Activated CD8-positive, alpha-beta T cell treated with anti-CD3 and anti-CD28 coated beads, Interleukin-2, amount 10 ng/mL, durations not matched to agents 7 days and 5 days (primary cell): ENCODE measurements around the gene SHISA4. TPM values are rescaled to one million over a fixed set of nuclear protein-coding genes. Genes with fewer than 3 reads are reported as not detected.

ENCODE experiments used
- ATAC-seq: fragments of 150-1000 bp; cut with Tn5 transposase; one replicate; pipeline ENCODE4 v1.10.0; 2021; ENCODE audit warnings: moderate library complexity
- CTCF ChIA-PET: fragments of 350-600 bp; sonication (Branson Sonifier 250); formaldehyde crosslinking; loops from one replicate; lab custom pipeline; 2021; ENCODE audit warnings: antibody characterized with exemption; lab: Charles Lee
- POLR2A ChIA-PET: fragments of 350-600 bp; sonication (Branson Sonifier 250); formaldehyde crosslinking; loops from one replicate; lab custom pipeline; 2021; ENCODE audit warnings: antibody characterized with exemption; lab: Charles Lee
- DNase-seq: peaks from one replicate; pipeline ENCODE4 v3.0.0-alpha.2; 2020
- H3K27ac Mint-ChIP-seq: one replicate; pipeline ENCODE4 v1.8.0; 2021; ENCODE audit warnings: mild to moderate bottlenecking, mixed read lengths
- H3K27me3 Mint-ChIP-seq: one replicate; pipeline ENCODE4 v1.8.0; 2021; ENCODE audit warnings: low read depth, mixed read lengths
- H3K36me3 Mint-ChIP-seq: one replicate; pipeline ENCODE4 v1.8.0; 2021; ENCODE audit warnings: low read depth, mixed read lengths
- H3K4me1 Mint-ChIP-seq: one replicate; pipeline ENCODE4 v1.8.0; 2021; ENCODE audit warnings: low read depth, mixed read lengths
- H3K4me3 Mint-ChIP-seq: one replicate; pipeline ENCODE4 v1.8.0; 2021; ENCODE audit warnings: mild to moderate bottlenecking, mixed read lengths
- H3K9me3 Mint-ChIP-seq: one replicate; pipeline ENCODE4 v1.8.0; 2022; ENCODE audit warnings: mixed read lengths; ENCODE audit not compliant: insufficient read depth
- total RNA-seq, 2 experiments: library from RNA; stranded (reverse); gene quantifications; one replicate each; pipeline ENCODE4 v1.2.3, GENCODE V29; 2021

Gene SHISA4
- total RNA-seq, 2 experiments from 2014 or later: 0.55 TPM; not detected in 1

DNA sequence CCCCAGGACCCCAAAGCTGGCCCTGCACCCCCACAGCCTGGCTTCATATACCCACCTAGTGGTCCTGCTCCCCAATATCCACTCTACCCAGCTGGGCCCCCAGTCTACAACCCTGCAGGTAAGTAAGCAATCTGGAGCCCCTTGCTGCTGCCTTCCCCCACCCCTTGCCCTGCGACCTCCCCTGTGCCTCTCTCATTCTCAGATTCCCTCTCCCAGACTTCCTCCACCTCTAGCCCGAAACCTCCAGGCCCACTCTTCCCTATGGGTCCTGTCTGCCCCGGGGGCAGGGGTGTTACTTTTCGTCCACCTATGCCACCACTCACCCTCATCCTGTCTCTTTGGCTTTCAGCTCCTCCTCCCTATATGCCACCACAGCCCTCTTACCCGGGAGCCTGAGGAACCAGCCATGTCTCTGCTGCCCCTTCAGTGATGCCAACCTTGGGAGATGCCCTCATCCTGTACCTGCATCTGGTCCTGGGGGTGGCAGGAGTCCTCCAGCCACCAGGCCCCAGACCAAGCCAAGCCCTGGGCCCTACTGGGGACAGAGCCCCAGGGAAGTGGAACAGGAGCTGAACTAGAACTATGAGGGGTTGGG, 2.9 kb downstream of the SHISA4 start:
- ATAC-seq (no peak), DNase-seq (no peak)
- Mint-ChIP-seq H3K4me3 (no peak overlapping the region), H3K36me3 (no peaks in the 10 kb centered on the region), H3K27ac (no peak overlapping the region), H3K4me1 (peaks cover 21% of the 10 kb centered on the region), H3K9me3 (no peaks in the 10 kb centered on the region), H3K27me3 (peaks cover 42% of the 10 kb centered on the region)
- ChIA-PET POLR2A (no interaction called here), CTCF (interaction anchor here (0.6 to 2.1 kb wide), 3 partner anchors 81 to 330 kb away, joined by 3 to 6 read pairs (median 3); no protein-coding TSS in a partner anchor)

DNA sequence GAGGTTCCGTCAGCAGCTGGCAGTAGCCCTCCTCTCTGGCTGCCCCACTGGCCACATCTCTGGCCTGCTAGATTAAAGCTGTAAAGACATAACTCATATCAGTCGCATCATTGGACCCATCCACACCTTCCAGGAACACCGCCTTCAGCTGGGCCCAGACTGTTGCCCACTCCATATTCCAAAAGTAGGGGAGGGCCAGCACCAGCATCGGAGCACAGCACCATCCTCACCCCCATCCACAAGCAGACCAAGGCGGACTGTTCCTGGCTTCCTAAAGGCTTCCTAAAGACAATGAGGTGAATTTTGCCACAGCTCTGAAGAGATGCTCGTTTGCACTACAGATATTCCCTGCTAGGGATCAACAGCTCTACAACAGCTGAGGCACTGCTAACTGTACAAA, 3.5 kb downstream of the SHISA4 start:
- DNase-seq (no peak), ATAC-seq (no peak)
- no peak overlapping the region for H3K27ac Mint-ChIP-seq
- CTCF ChIA-PET: interaction anchor here (1.2 to 2.5 kb wide), 3 partner anchors 14 to 107 kb away, joined by 3 to 10 read pairs (median 6); no protein-coding TSS in a partner anchor
- no peaks in the 10 kb centered on the region for H3K9me3 Mint-ChIP-seq
- H3K36me3 Mint-ChIP-seq: no peaks in the 10 kb centered on the region
- POLR2A ChIA-PET: no interaction called here
- peaks cover 27% of the 10 kb centered on the region for H3K4me1 Mint-ChIP-seq
- H3K27me3 Mint-ChIP-seq: peaks cover 36% of the 10 kb centered on the region
- no peak overlapping the region for H3K4me3 Mint-ChIP-seq

DNA sequence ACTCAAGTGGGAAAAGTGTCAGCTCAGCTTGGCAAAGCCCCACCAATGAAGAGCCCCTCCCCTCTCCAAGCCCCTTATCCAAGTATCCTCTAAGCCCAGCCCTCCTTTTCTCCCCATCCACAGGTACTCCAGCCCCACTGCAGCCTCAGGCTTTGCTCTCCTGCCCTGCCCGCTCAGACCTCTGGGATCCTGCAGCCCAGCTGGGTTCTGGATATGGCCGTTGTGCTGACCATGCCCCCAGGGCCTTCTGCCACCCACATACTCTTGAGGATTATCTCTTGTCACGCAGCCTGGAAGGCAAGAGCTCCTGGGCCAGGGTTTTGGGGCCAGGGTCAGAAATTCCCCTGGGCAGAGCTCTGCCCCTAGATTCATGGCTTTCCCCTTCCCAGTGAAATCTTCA, 4.7 kb downstream of the SHISA4 start:
- Mint-ChIP-seq H3K4me3 (no peak overlapping the region), H3K27me3 (peaks cover 24% of the 10 kb centered on the region), H3K27ac (no peak overlapping the region), H3K9me3 (no peaks in the 10 kb centered on the region), H3K4me1 (peaks cover 30% of the 10 kb centered on the region), H3K36me3 (no peaks in the 10 kb centered on the region)
- no peak for ATAC-seq
- DNase-seq: no peak
- POLR2A ChIA-PET: no interaction called here
- CTCF ChIA-PET: interaction anchor here (0.6 to 7.0 kb wide), 6 partner anchors 10 to 577 kb away, joined by 3 to 145 read pairs (median 6); no protein-coding TSS in a partner anchor

DNA sequence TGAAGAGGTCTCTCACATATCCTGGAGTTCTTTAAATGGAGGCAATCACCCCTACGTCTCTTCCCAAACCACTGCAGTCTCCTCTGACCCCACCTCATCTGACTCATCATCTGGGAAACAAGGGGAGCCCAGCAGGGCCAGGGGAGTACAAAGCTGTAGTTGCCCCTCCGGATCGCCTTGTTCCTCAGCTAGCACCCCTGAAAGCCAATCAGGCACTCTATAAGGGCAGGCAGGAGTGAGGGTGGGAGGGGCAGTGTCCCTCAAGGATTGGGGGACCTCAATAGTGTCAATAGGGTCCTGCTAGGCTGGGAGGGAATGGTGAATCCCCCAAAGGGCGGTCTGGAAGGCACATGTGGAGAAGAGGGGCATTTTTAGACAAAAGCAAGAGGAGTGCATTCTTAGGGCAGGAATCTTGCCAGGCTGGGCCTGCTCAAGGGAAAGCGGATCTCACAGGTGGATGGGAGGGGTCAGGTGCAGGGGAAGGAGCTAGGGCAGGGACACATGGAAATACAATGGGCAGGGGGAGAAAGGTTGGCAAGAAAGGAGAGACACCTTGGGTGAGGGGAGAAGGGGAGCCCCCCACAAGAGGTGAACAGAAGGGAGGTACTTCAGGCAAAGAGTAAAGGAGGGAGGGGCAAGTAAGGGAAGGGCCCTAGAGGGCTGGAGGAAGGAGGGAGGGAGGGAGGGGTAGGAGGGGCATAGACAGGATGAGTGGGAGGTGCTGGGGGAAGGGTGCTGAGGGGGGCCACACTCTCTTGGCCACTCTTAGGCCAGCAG, 5.8 kb downstream of the SHISA4 start:
- Mint-ChIP-seq H3K36me3 (no peaks in the 10 kb centered on the region), H3K4me3 (no peak overlapping the region), H3K27me3 (peaks cover 21% of the 10 kb centered on the region), H3K27ac (no peak overlapping the region), H3K4me1 (peaks cover 30% of the 10 kb centered on the region), H3K9me3 (no peaks in the 10 kb centered on the region)
- DNase-seq: no peak
- ChIA-PET CTCF (interaction anchor here (1.1 to 7.0 kb wide), 21 partner anchors 8 to 241 kb away, joined by 3 to 145 read pairs (median 14); partner anchors contain the start of gene TIMM17A), POLR2A (no interaction called here)
- ATAC-seq: no peak

DNA sequence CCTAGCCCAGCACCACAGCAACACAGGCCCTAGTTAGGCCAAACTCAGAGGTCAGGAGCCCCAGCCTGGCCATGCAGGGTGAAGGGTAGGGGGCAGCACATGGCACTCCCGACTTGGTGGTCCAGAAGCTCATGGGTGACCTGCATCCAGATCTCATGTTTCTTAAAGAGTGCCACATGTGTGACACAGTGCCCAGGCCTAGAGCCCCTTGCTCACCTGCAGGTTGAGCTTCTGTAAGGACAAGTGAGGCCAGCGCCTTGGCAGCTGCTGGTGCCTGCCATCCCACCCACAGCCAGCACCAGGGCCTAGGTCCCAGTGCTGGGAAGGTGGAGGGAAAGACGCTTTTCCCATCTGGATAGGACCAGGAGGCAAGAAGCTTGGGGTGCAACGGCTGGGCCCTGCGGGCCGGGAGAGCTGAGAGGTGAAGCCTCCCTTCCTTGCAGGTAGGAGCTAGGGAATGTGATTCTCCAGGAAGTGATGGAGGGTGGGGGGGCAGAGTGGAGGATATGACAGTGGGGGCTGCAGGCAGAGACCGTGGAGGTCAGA, 6.5 kb downstream of the SHISA4 start:
- Mint-ChIP-seq H3K9me3 (no peaks in the 10 kb centered on the region), H3K4me3 (no peak overlapping the region), H3K27ac (no peak overlapping the region), H3K27me3 (peaks cover 19% of the 10 kb centered on the region), H3K36me3 (no peaks in the 10 kb centered on the region), H3K4me1 (peaks cover 30% of the 10 kb centered on the region)
- ChIA-PET POLR2A (interaction anchor here (0.6 to 1.0 kb wide), 2 partner anchors 13 to 18 kb away, joined by 4 to 5 read pairs; no protein-coding TSS in a partner anchor), CTCF (interaction anchor here (1.1 to 7.0 kb wide), 40 partner anchors 8 to 260 kb away, joined by 3 to 145 read pairs (median 12); partner anchors contain the start of genes IPO9, LMOD1, RNPEP and TIMM17A)
- no peak for ATAC-seq
- no peak for DNase-seq

DNA sequence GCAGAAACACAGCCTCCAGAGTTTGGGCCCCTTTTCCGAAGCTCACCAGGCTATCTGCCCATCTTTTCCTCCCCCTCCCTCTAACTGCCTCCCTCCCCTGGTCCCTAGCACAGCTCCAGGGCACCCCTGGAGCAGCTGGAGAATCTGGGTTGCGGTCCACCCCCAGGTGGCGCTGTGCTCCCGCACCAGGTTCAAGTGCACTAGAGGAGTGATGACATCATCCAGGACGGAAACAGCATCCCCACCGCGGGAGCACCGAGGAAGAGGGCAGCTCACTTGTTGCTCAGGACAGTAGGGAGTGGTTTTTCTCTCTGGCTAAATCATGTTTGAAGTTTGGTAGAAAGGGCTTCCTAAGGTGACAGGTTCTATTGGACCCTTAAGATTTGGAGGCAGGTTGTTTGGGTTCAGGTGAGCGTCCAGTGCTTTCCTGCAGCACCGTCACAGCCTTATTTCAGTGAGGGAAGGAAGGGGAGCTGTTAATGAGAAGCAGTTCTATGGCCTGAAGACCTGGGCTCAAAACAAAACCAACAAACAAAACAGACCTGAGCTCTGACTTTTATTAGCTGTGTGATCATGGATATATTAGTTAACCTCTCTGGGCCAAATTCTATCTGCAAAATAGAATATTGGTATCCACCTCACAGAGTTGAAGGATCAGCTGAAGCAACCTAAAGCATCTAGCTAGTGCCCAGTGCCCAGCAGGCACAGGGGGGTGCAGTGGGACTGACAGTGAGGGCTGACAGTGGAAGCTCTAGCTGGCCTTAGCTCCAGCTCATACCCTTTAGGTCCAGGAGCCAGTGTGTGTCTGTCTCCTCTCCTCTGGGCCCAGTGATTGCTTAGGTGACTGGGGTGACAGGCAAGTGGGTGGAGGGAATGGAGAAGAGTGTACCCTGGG, 7.5 kb downstream of the SHISA4 start:
- H3K9me3 Mint-ChIP-seq: no peaks in the 10 kb centered on the region
- H3K4me3 Mint-ChIP-seq: peak overlapping the region; percentile 48
- DNase-seq (peak; percentile 92), ATAC-seq (peak; percentile 94)
- no peaks in the 10 kb centered on the region for H3K36me3 Mint-ChIP-seq
- peaks cover 30% of the 10 kb centered on the region for H3K4me1 Mint-ChIP-seq
- ChIA-PET POLR2A (interaction anchor here (0.7 to 1.0 kb wide), 3 partner anchors 14 to 78 kb away, joined by 4 to 5 read pairs (median 4); no protein-coding TSS in a partner anchor), CTCF (interaction anchor here (0.6 to 7.0 kb wide), 55 partner anchors 7 to 259 kb away, joined by 3 to 145 read pairs (median 6); partner anchors contain the start of genes IPO9, LMOD1, RNPEP and TIMM17A)
- peak overlapping the region; percentile 82 for H3K27ac Mint-ChIP-seq
- H3K27me3 Mint-ChIP-seq: peaks cover 13% of the 10 kb centered on the region

DNA sequence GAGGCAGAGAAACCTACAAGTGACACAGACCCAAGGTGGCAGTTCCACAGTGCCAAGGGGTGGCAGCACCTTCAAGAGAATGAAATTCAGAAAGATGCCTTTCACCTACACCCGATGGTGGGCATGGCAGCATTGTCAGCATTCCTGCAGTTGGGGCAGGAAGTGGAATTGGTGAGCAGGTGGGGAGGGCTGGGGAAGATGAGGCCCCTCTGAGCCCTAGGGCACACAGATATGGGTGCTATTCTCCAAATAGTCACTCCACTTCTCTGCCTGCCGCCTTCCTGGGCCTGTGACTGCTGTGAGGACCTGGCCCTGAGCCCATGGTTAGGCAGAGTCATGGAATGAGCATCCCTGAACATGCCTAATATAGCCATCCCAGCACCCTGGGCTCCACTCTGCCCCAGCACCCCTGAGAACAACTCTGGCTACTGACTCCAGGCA, 8.3 kb downstream of the SHISA4 start:
- POLR2A ChIA-PET: interaction anchor here (0.8 kb wide), 1 partner anchor 14 kb away, joined by 3 read pairs; no protein-coding TSS in a partner anchor

DNA sequence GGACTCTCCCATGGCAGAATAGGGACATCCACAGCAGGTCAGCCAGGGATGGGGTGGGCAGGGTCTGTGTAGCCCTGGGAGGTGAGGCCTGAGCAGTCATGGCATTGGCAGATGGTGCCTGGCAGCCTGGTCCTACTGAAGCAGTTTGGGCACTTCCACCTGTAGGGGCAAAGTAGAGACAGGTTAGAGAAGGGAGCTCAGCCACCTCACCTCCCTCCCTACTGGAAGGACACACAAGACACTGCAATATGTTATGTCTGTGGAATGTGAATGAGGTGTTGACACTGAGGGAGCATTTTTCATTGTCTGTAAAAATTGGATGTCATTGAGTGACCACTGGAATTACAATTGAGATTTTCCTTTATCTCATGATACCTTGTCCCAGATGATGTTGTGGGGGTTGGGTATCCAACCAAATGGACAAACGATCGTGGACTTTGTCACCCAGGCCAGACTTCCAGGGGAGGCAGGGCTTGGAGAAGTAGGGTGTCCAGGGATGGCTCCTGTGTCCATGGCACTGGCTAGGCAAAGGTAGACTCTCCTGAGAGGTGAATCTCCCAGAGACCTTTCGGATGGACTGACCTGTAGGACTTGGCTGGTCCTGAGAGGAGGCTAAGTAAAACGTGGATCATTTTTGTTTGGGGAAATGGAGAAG, 9.7 kb downstream of the SHISA4 start:
- Mint-ChIP-seq H3K27me3 (peaks cover 9% of the 10 kb centered on the region), H3K36me3 (no peaks in the 10 kb centered on the region), H3K4me1 (peaks cover 30% of the 10 kb centered on the region), H3K27ac (no peak overlapping the region), H3K4me3 (no peak overlapping the region), H3K9me3 (no peaks in the 10 kb centered on the region)
- POLR2A ChIA-PET: no interaction called here
- CTCF ChIA-PET: interaction anchor here (0.9 to 7.0 kb wide), 5 partner anchors 11 to 237 kb away, joined by 3 to 145 read pairs (median 4); partner anchors contain the start of gene LMOD1
- DNase-seq (no peak), ATAC-seq (no peak)

More for the DNA sequence above, 8.3 kb downstream of the SHISA4 start:
- H3K9me3 Mint-ChIP-seq: no peaks in the 10 kb centered on the region
- CTCF ChIA-PET: interaction anchor here (0.8 to 7.0 kb wide), 35 partner anchors 10 to 239 kb away, joined by 3 to 145 read pairs (median 13); partner anchors contain the start of genes IPO9, LMOD1, RNPEP and TIMM17A
- ATAC-seq: no peak
- peak overlapping the region; percentile 30 for H3K27ac Mint-ChIP-seq
- H3K27me3 Mint-ChIP-seq: peaks cover 13% of the 10 kb centered on the region
- no peak overlapping the region for H3K4me3 Mint-ChIP-seq
- no peak for DNase-seq
- no peaks in the 10 kb centered on the region for H3K36me3 Mint-ChIP-seq
- peaks cover 30% of the 10 kb centered on the region for H3K4me1 Mint-ChIP-seq

DNA sequence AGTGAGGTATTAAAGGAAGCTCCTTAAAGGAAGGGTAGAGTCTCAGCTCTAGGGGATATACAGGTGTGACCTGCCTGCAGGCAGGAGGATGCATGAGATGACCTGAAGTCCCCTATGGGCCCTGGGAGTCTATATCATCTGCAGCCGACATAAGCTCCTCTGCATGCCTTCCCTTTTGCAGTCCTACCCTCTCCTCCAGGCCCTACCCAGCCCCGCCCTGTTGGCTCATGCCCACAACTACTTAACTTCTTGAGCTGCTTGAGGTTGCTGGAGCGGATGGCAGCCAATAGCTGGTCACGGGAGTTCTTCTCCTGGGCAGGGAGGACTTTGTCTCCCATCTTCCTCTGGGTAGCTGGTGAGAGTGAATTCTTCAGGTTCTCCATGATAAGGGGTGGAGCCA, 10.3 kb downstream of the SHISA4 start:
- POLR2A ChIA-PET: no interaction called here
- CTCF ChIA-PET: interaction anchor here (0.9 to 7.0 kb wide), 2 partner anchors 70 to 74 kb away, joined by 3 to 145 read pairs; no protein-coding TSS in a partner anchor
- no peak for ATAC-seq
- H3K4me3 Mint-ChIP-seq: no peak overlapping the region
- H3K4me1 Mint-ChIP-seq: peaks cover 28% of the 10 kb centered on the region
- DNase-seq: no peak
- peaks cover 6% of the 10 kb centered on the region for H3K27me3 Mint-ChIP-seq
- H3K9me3 Mint-ChIP-seq: no peaks in the 10 kb centered on the region
- no peak overlapping the region for H3K27ac Mint-ChIP-seq
- H3K36me3 Mint-ChIP-seq: no peaks in the 10 kb centered on the region

DNA sequence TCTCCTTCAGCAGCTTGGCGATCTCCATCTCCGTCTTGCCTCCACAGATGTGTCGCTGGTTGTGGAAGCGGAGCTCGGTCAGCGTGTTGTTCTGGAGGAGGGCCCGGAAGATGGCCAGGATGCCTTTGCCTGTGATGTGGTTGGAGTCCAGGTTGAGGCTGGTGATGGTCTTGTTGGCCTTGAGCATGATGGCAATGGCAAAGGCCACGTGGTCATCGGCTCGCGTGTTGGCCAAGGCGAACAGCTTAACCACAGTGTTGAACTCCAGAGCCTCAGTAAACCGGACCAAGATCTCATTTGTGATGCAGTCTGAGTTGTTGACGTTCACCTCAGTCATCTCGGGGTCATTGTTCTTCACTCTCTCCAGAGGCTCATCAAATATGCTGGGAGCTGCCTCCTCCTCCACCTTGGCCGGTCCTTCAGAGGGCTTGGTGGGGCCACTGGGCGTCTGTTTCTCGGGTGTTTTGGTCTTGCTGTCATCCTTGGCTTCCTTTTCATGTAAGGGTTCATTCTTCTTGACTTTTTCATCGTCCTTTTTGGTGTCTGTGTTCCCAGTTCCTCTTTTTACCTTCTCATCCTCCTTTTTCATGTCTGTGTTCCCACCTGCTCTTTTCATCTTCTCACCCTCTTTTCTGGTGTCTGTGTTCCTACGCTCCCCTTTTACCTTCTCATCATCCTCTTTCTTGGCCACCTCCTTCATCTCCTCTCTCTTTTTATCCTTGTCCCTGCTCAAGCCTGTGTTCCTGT, 11.2 kb downstream of the SHISA4 start:
- no peak for ATAC-seq
- Mint-ChIP-seq H3K36me3 (no peaks in the 10 kb centered on the region), H3K9me3 (no peaks in the 10 kb centered on the region), H3K4me1 (peaks cover 24% of the 10 kb centered on the region), H3K27ac (no peak overlapping the region), H3K27me3 (peaks cover 4% of the 10 kb centered on the region), H3K4me3 (no peak overlapping the region)
- ChIA-PET CTCF (interaction anchor here (7.0 kb wide), 1 partner anchor 73 kb away, joined by 145 read pairs; no protein-coding TSS in a partner anchor), POLR2A (no interaction called here)
- no peak for DNase-seq
